Loucy (cell line): ENCODE measurements around the gene REEP1.
A peak's percentile ranks its signal among the peaks of the same experiment; 100 is the strongest.

Experiments used
- H2AFZ ChIP-seq: fragments of 200-600 bp; sonication (generic); 2 replicates; pipeline ENCODE4 v1.6.0; 2016; ENCODE audit warnings: antibody characterized with exemption, mild to moderate bottlenecking, low read length, moderate library complexity
- H3F3A ChIP-seq: fragments of 200-600 bp; 2 replicates; pipeline ENCODE4 v1.6.0; 2016; ENCODE audit warnings: antibody characterized with exemption, low read depth, mild to moderate bottlenecking
- H3K27me3 ChIP-seq: fragments of 200-600 bp; sonication (generic); 2 replicates; pipeline ENCODE4 v1.6.1; 2014; ENCODE audit warnings: low read length, mild to moderate bottlenecking; ENCODE audit not compliant: insufficient read depth, poor library complexity, severe bottlenecking
- H3K36me3 ChIP-seq: fragments of 200-600 bp; sonication (generic); 2 replicates; pipeline ENCODE4 v1.6.1; 2016; ENCODE audit warnings: low read length; ENCODE audit not compliant: insufficient read depth
- H3K4me1 ChIP-seq: fragments of 200-600 bp; sonication (generic); 2 replicates; pipeline ENCODE4 v1.5.1; 2014; ENCODE audit warnings: low read length, mild to moderate bottlenecking; ENCODE audit not compliant: insufficient read depth, poor library complexity, severe bottlenecking
- H3K4me2 ChIP-seq: fragments of 200-600 bp; sonication (generic); 2 replicates; pipeline ENCODE4 v1.6.0; 2014; ENCODE audit warnings: antibody characterized with exemption, low read length, low read depth, mild to moderate bottlenecking; ENCODE audit not compliant: poor library complexity, severe bottlenecking
- H3K4me3 ChIP-seq: fragments of 200-600 bp; sonication (generic); 2 replicates; pipeline ENCODE4 v1.5.1; 2014; ENCODE audit warnings: low read length, mild to moderate bottlenecking, mixed read lengths; ENCODE audit not compliant: poor library complexity, severe bottlenecking
- H3K79me2 ChIP-seq: fragments of 200-600 bp; sonication (generic); 2 replicates; pipeline ENCODE4 v1.6.1; 2014; ENCODE audit warnings: low read length; ENCODE audit not compliant: insufficient read depth
- H3K9ac ChIP-seq: fragments of 200-600 bp; sonication (generic); 2 replicates; pipeline ENCODE4 v1.6.0; 2014; ENCODE audit warnings: mild to moderate bottlenecking, low read depth, low read length, moderate library complexity; ENCODE audit not compliant: poor library complexity, severe bottlenecking
- H3K9me2 ChIP-seq: fragments of 200-600 bp; sonication (generic); replicated peaks from 2 replicates; pipeline ENCODE4 v1.6.1; 2016; ENCODE audit warnings: low read depth, low read length, mixed read lengths
- H3K9me3 ChIP-seq: fragments of 200-600 bp; sonication (generic); 2 replicates; pipeline ENCODE4 v1.6.1; 2014; ENCODE audit warnings: mild to moderate bottlenecking, antibody characterized with exemption, low read length, low read depth; ENCODE audit not compliant: insufficient read depth
- H4K20me1 ChIP-seq: fragments of 200-600 bp; sonication (generic); 2 replicates; pipeline ENCODE4 v1.6.0; 2014; ENCODE audit warnings: antibody characterized with exemption, low read length, mild to moderate bottlenecking; ENCODE audit not compliant: insufficient read depth, poor library complexity, severe bottlenecking
- CTCF ChIP-seq: fragments of 200-600 bp; sonication (generic); conservative IDR thresholded peaks from 2 replicates; pipeline ENCODE4 v1.5.1; 2014; ENCODE audit warnings: mild to moderate bottlenecking, antibody characterized with exemption, low read length
- EZH2phosphoT487 ChIP-seq: fragments of 200-600 bp; IDR thresholded peaks from 2 replicates; pipeline ENCODE4 v1.6.1; 2018; ENCODE audit warnings: antibody characterized with exemption, mild to moderate bottlenecking, moderate library complexity, borderline replicate concordance

The REEP1 gene

GRCh38 chr2:86372133-86372532 lies 34.7 kb upstream of the REEP1 start:
- no peaks in the 10 kb centered on the region for H4K20me1 ChIP-seq
- peaks cover 3% of the 10 kb centered on the region; the same call in 1 of the 2 replicates for H3K9me3 ChIP-seq
- no peaks in the 10 kb centered on the region for H3K9me2 ChIP-seq
- H3K36me3 ChIP-seq: no peaks in the 10 kb centered on the region
- no peak overlapping the region for H2AFZ ChIP-seq
- H3F3A ChIP-seq: no peaks in the 10 kb centered on the region
- H3K79me2 ChIP-seq: no peaks in the 10 kb centered on the region
- no peak overlapping the region for H3K9ac ChIP-seq
- TF ChIP-seq CTCF (no peak), EZH2phosphoT487 (no peak)
- no peaks in the 10 kb centered on the region for H3K27me3 ChIP-seq
- H3K4me2 ChIP-seq: no peak overlapping the region
- H3K4me1 ChIP-seq: peaks cover 25% of the 10 kb centered on the region
- H3K4me3 ChIP-seq: no peak overlapping the region

GRCh38 chr2:86371527-86371926 lies 34.1 kb upstream of the REEP1 start:
- H3K27me3 ChIP-seq: no peaks in the 10 kb centered on the region
- peaks cover 27% of the 10 kb centered on the region for H3K4me1 ChIP-seq
- H3K4me2 ChIP-seq: peak overlapping the region; percentile 65
- peak overlapping the region; percentile 80 for H2AFZ ChIP-seq
- no peaks in the 10 kb centered on the region for H3F3A ChIP-seq
- H3K36me3 ChIP-seq: no peaks in the 10 kb centered on the region
- H3K9me2 ChIP-seq: no peaks in the 10 kb centered on the region
- peak overlapping the region; percentile 14 for H3K4me3 ChIP-seq
- TF ChIP-seq CTCF (no peak), EZH2phosphoT487 (no peak)
- no peaks in the 10 kb centered on the region for H4K20me1 ChIP-seq
- peaks cover 3% of the 10 kb centered on the region; the same call in 1 of the 2 replicates for H3K9me3 ChIP-seq
- H3K79me2 ChIP-seq: no peaks in the 10 kb centered on the region
- H3K9ac ChIP-seq: peak overlapping the region; percentile 10

- H3F3A ChIP-seq: no peaks in the 10 kb centered on the region
- no peaks in the 10 kb centered on the region for H3K79me2 ChIP-seq
- H3K9me3 ChIP-seq: peaks cover 3% of the 10 kb centered on the region; the same call in 1 of the 2 replicates
- H3K4me1 ChIP-seq: peaks cover 27% of the 10 kb centered on the region
- no peaks in the 10 kb centered on the region for H3K9me2 ChIP-seq
- H3K4me2 ChIP-seq: no peak overlapping the region
- H2AFZ ChIP-seq: no peak overlapping the region
- TF ChIP-seq CTCF (peak; percentile 36), EZH2phosphoT487 (no peak)
- H4K20me1 ChIP-seq: no peaks in the 10 kb centered on the region
- no peaks in the 10 kb centered on the region for H3K27me3 ChIP-seq
- H3K4me3 ChIP-seq: no peak overlapping the region
- H3K9ac ChIP-seq: no peak overlapping the region
- H3K36me3 ChIP-seq: no peaks in the 10 kb centered on the region
Measured at GRCh38 chr2:86370579-86370978, 33.2 kb upstream of the REEP1 start.
